ENCODE results near the gene MOGAT2.

MOGAT2 gene

GRCh38 chr11:75717608-75718418 lies at the start of gene MOGAT2:
TSS of gene MOGAT2 (plus strand) at chr11:75717838. CDS start at chr11:75717889, 51 bp downstream.
- no peak within 1 kb of the TSS for H3K4me3 ChIP-seq (ENCODE audit: low read length)
- DNase-seq (ENCODE audit: low read depth) = no peak
- no peak for TF ChIP-seq CTCF (conservative IDR thresholded peaks at IDR 0.05; ENCODE audit: low read length)

GRCh38 chr11:75668451-75669297 lies 49.0 kb upstream of the MOGAT2 start, which contains the start of gene MAP6:
TSS of gene MAP6 (minus strand) at chr11:75669038. CDS start at chr11:75668369, 669 bp downstream.
- peak within 1 kb of the TSS; percentile 51 for H3K4me3 ChIP-seq (ENCODE audit: low read length)
- no peak for TF ChIP-seq CTCF (conservative IDR thresholded peaks at IDR 0.05; ENCODE audit: low read length)
- no peak for DNase-seq (ENCODE audit: low read depth)

GRCh38 chr11:75673977-75674582 lies 43.6 kb upstream of the MOGAT2 start:
- DNase-seq (ENCODE audit: low read depth) = peak; percentile 53
- TF ChIP-seq CTCF (conservative IDR thresholded peaks at IDR 0.05; ENCODE audit: low read length) = no peak

GRCh38 chr11:75677275-75677674 lies 40.4 kb upstream of the MOGAT2 start:
- H3K4me3 ChIP-seq (ENCODE audit: low read length) = no peak overlapping the region
- TF ChIP-seq CTCF (conservative IDR thresholded peaks at IDR 0.05; ENCODE audit: low read length) = no peak
- DNase-seq (ENCODE audit: low read depth) = no peak

More at GRCh38 chr11:75673977-75674582, 43.6 kb upstream of the MOGAT2 start:
- H3K4me3 ChIP-seq (ENCODE audit: low read length) = no peak overlapping the region

GRCh38 chr11:75677909-75678308 lies 39.7 kb upstream of the MOGAT2 start:
- no peak for TF ChIP-seq CTCF (conservative IDR thresholded peaks at IDR 0.05; ENCODE audit: low read length)
- no peak for DNase-seq (ENCODE audit: low read depth)
- H3K4me3 ChIP-seq (ENCODE audit: low read length) = no peak overlapping the region

GRCh38 chr11:75678620-75679259 lies 38.9 kb upstream of the MOGAT2 start:
- TF ChIP-seq CTCF (conservative IDR thresholded peaks at IDR 0.05; ENCODE audit: low read length) = no peak
- no peak overlapping the region for H3K4me3 ChIP-seq (ENCODE audit: low read length)
- no peak for DNase-seq (ENCODE audit: low read depth)

All from AG10803 (cell line).